NCI-H460 (cell line): ENCODE data around the gene NRXN2. TPM values are rescaled to one million over a fixed set of nuclear protein-coding genes. Genes with fewer than 3 reads are reported as not detected.
"Not testable (repeated sequence)": the region's sequence is repeated elsewhere in the genome, so short reads cannot be mapped to it uniquely, and the experiment has no call there.

Source experiments
- DNase-seq: peaks from one replicate; pipeline ENCODE4 v3.0.0-alpha.2; 2016; ENCODE audit warnings: low read depth; ENCODE audit errors: extremely low read depth
- total RNA-seq: library from RNA; depleted of rRNA; stranded (reverse); fragments of >200 nt; shearing (Covaris generic); gene quantifications from 2 replicates; pipeline ENCODE4 v1.2.3, GENCODE V29; 2014

Gene NRXN2
- total RNA-seq, 1 experiment from 2014 or later = 0.05 TPM

DNA sequence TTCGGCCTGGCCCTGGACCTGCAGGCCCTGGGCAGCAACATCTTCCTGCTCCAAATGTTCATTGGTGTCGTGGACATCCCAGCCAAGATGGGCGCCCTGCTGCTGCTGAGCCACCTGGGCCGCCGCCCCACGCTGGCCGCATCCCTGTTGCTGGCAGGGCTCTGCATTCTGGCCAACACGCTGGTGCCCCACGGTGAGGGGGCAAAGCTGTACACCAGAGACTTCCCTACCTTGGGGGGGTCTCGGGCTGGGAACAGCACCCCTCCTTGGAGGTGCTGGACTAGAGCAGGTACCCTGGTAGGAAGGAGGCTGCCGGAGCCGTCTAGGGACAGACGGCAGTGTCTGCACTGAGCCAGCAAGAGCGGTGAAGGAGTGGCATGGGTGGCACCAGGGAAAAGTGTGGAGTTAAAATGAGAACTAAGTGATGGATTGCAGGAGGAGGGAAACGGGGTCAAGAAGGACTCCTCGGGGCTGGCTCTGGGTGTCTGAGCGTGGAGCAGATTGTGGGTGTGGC lies 123.2 kb downstream of the NRXN2 start:
- no peak for DNase-seq

GRCh38 chr11:64598797-64599697 lies 124.0 kb downstream of the NRXN2 start:
- no peak for DNase-seq

DNA sequence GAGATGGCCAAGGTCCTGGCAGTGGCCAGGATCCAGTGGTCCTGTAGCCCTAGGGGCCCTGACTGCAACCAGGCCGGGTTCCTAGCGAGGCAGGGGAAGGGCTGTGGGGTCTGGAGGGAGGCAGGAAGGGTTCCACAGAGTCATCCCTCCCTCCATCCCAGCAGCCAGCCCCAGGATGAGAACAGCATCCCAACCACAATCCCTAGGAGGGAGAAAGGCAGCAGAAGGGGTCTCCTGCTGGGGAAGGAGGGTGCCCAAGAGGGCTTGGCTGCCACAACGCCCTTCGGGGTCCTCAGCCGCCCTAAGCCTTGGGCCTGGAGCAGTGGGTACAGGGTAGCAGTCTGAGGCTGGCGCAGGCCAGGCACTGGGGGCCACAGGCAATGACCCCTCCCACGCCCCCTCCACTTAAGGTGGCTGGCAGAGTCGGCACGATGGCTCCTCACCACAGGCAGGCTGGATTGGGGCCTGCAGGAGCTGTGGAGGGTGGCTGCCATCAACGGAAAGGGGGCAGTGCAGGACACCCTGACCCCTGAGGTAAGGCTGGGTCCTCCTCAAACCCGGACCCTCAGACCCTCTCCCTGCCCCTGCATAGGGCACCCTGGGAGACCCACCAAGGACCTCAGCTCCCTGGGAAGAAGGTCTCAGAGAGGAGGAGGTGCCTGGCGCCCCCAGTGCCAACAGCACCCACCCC lies 124.7 kb downstream of the NRXN2 start:
- no peak for DNase-seq

DNA sequence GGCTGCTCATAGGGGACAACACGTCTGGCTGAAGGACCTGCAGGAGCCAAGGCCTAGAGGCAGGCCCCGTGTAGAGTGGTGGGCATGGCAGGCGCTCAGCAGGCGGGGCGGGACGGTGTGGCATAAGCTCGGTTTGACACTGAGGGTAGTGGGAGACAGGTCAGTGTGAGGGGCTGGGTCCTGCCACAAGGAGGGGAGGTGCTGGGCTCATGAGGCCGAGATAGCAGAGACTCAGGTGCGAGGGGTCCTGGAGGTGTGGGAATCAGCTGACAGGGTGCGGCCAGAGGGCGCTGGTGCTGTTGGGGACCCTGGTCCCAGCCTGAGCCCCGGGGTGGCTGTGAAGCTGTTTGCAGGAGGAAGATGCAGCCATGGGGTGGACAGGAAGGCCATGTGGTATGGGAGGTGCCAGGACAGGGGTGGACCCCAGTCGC lies 125.3 kb downstream of the NRXN2 start:
- no peak for DNase-seq

DNA sequence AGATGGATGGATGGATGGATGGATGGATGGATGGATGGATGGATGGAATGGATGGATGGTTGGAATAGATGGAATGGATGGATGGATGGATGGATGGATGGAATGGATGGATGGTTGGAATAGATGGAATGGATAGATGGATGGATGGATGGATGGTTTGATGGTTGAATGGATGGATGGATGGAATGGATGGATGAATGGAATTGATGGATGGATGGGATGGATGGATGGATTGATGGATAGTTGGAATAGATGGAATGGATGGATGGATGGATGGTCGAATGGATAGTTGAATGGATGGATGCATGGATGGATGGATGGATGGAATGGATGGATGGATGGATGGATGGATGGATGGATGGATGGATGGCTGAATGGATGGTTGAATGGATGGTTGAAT lies 127.1 kb downstream of the NRXN2 start:
- DNase-seq = not testable (repeated sequence)

GRCh38 chr11:64594159-64594939 lies 128.6 kb downstream of the NRXN2 start:
- no peak for DNase-seq

DNA sequence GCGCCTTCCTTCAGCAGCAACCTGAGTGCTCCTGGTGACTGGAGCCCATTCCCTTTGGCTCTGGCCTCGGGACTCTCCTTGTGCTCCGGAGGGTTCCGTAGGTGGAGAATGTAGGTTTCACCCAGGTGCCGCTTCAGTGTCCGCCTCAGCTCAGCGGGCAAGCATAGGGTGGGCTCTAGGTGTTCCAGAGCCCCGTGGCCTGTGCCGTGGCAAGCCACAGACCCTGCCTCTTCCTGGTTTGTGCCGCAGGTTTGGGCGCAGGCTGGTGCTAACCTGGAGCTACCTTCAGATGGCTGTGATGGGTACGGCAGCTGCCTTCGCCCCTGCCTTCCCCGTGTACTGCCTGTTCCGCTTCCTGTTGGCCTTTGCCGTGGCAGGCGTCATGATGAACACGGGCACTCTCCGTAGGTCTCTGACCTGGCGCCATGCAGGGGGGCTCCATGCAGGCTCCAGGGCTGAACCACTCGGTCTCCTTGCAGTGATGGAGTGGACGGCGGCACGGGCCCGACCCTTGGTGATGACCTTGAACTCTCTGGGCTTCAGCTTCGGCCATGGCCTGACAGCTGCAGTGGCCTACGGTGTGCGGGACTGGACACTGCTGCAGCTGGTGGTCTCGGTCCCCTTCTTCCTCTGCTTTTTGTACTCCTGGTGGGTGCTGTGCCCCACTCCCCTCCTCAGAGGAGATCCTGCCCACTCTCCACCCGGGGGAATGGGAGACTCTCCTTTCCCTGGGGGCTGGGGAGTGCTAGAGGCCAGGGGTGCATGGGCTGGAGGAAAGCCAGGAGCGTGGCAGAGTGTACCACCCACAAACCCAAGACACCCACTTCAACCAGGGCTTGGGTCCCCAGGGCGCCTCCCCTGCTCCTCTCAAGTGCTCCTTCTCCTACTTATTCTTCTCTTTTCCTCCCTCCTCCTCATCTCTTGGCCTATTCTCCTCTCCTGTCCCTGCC lies 129.6 kb downstream of the NRXN2 start:
- DNase-seq = no peak

GRCh38 chr11:64592656-64593055 lies 130.3 kb downstream of the NRXN2 start:
- no peak for DNase-seq

DNA sequence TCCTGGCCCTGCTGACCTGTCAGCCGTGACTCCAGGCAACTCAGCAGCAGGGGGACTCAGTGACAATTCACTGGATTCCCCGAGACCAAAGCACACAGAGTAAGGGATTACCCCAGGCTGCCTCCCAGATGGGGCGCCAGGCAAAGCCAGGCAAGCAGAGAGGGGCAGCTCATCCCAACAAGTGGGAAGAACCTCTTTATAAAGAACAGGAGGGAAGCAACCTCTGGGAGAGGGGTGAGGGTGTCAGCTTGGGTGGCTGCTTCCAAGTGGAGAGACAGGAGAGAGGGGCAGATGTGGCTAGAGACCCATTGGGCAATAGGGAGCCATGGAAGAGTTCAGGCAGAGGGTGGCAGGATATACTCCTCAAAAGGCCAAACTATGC lies 130.8 kb downstream of the NRXN2 start:
- DNase-seq = no peak

GRCh38 chr11:64591257-64592233 lies 131.5 kb downstream of the NRXN2 start:
- no peak for DNase-seq

- no peak for DNase-seq
Observed at GRCh38 chr11:64590763-64591221, 132.2 kb downstream of the NRXN2 start, which contains the start of gene SLC22A12. TSS of gene SLC22A12 (plus strand) at chr11:64591220. CDS start at chr11:64591557, 337 bp downstream.

- no peak for DNase-seq
Observed at GRCh38 chr11:64588701-64589100, 134.3 kb downstream of the NRXN2 start.

GRCh38 chr11:64586366-64586765 lies 136.6 kb downstream of the NRXN2 start:
- DNase-seq = no peak

GRCh38 chr11:64585150-64585549 lies 137.8 kb downstream of the NRXN2 start:
- no peak for DNase-seq

DNA sequence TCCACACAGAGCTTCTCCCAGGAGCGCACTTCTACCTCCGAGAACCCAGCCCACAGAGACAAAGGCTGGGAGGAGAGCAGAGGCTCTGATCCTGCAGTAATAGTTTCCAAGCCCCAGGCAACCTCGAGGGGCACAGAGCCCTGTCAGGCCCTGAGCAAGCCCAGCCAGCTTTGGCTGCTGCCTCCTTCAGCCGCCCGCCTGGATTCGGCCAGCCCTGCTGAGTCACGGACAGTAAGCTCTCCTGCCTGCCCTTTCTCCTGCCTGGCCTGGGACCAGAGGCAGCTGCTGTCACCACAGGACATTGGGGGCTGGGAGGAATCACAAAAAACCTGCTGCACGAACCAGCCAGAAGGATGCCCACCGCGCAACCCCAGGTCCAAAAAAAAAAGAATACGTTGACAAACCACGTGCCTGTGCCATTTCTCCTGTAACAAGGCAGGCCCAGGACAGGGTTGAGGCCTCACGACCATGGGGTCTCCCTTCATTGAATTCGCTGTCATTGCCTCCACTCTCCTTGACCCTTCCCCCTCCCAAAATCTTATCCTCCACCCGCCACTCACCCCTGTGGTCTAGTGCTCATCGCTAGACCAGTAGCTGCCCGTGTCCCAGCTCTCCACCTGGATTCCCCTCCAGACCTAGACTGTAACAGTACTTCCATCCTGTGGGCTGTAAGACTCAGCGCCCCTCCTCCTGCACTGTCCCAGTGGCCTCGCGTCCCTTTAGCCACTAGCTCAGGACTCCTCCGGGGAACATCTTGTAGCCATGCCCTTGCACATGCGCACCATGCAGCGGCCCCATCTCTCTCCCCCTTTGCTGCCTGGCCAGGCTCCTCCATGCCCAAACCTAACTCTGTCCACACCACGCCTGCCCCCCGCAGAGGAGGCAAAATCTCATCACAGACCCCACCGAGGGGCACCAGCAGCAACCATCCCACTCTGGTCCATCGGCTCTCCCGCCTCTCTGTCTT lies 139.4 kb downstream of the NRXN2 start:
- no peak for DNase-seq

- DNase-seq = no peak
Observed at GRCh38 chr11:64582885-64583284, 140.1 kb downstream of the NRXN2 start.

GRCh38 chr11:64581057-64581523 lies 141.9 kb downstream of the NRXN2 start:
- DNase-seq = no peak
